HG02571 (cell line): ENCODE data around the gene HIVEP3.

ENCODE experiments used
- ATAC-seq: cut with Tn5 transposase; IDR thresholded peaks from one replicate; pipeline ENCODE4 v1.9.1; 2021; ENCODE audit warnings: mild to moderate bottlenecking, moderate library complexity; ENCODE audit not compliant: unreplicated experiment

The HIVEP3 gene

DNA sequence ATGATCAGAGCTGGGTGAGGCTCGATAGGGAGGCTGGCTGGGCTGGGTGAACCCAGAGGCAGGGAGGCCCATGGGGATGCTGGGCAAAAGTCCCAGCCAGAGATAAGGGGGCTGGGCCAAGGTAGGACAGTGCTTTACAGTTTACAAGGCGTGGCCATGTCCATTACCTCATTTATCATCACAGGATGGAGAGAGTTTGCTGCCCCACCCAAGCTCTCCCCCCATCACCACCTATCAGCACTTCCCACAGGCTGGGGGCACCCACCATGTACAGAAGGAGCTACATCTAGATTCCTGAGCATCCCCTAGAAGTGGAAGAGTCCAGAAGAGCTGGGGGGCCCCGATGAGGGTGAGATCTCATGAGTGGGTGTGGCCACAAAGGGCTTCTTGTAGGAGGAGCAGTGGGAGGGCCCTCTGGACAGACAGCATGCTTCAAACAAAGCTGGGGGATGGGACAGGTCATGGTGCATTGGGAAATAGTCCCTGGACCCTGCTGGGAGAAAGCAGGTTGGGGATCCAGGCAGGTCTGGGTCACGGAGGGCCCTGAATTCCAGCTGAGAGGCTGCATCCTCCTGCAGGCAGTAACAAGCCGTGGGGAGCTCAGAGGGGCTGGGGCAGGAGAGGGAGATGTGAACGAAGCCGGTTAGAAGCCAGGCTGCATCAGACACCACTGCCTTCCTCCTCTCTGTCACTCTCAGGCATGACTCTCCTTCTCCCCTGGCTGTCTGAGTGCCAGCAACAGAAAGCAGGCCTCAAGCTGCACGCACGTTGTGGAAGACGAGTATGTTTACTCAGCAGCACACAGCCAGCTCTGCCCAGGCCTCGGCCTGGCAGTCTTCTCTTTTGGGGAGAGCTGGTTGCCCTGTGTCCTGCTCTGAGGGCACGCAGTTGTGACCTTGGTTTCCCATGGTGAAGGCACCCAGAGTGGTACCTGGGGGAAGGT is 202.3 kb downstream of the HIVEP3 start:
- ATAC-seq, result no peak

DNA sequence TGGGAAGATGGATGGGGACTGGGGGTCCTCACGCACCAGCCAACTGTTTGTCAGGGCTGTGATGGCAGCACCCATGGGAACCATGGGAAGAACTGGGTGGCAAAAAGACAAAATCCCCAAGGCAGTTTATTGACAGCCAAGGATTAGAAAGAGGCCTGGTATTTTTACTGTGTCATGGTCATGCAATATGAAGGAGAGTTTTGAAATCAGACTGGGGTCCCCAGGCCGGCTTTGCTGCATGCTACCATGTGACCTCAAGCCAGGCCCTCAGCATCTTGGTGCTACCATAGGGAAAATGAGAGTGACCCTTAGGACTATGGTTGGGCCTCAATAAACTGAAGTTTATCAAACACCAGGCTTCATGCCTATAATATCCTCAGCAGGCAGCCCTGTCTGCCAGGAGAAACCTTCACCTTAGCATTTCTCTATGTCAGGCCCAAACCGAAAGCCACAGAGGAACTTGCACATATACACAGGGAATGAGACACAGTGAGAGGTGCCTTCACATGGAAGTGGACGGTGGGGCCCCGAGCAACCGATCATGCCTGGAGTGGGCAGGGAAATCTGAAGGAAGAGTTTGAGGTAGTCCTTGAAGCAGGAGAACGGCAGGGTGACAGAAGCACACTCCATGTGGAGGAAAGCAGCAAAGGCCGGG is 203.2 kb downstream of the HIVEP3 start:
- no peak for ATAC-seq

DNA sequence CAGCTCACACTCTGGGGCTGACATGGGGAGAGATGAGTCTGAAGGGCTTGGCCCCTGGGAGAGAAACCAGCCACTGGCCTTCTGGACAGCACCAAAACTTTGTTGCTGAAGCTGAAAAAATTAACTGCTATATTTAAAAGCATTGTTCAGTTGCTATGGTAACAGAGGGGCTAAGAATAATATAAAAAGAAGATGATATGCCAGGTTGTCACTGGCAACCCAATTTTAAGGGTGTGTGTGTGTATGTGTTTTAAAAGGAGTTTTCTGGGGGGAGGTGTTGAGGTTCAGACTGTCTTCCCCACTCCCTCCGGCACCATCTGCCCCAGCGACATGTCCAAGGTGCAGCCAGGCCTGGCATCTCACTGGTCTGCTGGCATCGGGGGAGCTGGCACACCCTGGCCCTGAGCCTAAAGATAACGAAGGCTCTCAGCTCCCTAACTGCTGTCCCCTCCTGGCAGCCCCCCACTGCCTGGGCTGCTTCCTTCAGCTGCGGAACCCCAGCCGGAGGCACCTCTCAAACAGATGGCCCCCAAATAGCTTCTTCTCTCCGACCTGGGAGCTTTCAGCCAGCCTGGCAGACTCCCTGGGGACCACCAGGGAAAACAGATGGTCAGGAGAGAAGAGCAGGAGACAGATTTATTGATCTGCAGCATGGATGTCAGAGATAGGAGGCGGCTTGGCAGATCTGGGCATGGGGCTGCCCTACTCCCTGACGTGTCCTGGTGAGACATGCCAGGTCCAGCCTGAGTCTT is 203.9 kb downstream of the HIVEP3 start:
- ATAC-seq, result no peak

DNA sequence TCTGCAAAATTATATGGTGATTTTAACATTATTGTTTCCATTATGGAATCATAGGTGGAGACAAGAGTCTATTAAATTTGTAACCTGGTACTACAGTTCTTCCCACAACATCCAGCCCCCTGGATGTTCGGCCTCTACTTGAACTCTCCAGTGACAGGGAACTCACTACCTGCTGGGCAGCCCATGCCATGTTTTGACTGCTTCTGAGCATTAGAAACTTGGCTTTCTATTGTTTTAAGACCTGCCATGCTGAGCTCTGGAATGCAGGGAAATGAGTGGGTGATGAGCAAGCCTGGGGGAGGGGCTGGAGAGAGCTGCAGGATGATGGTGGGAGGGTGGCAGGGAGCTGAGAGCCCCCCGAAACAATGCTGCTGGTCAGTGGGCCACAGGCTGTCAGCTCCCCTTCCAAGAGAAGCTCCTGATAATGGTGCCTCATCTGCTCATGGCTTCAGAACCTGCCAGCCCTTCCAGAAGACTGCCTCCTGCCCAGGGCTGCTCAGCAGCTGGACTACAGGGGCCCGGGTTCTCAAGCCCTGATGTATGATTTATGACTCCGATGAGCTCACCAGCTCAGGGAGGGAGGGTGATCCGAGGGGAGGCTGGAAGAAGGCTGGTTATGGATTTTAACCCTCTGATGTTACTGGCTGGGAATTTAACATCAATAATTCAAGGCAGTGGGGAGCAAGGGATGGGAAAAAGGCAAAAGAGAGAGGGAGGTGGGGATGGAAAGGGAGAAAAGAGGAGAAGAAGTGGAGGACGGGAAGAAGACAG is 205.0 kb downstream of the HIVEP3 start:
- no peak for ATAC-seq

DNA sequence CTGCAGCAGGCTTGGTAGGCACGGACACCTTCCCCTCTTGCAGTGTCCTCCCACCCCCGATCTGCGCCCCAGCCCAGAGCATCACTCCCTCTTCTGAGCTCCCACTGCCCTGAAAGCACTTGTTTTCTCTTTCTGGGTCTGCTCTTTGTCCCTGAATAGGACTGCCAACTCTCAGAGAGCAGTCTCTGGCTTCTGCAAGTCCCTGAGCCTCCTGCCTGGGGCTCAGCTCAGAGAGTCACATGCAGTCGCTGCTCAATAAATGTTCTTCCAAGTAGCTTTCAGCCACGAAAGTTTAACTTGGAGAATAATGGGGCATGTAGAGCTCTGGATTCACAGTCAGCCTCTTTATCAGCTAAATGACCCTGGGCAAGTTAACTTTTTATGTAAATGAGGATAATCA is 205.6 kb downstream of the HIVEP3 start:
- no peak for ATAC-seq

DNA sequence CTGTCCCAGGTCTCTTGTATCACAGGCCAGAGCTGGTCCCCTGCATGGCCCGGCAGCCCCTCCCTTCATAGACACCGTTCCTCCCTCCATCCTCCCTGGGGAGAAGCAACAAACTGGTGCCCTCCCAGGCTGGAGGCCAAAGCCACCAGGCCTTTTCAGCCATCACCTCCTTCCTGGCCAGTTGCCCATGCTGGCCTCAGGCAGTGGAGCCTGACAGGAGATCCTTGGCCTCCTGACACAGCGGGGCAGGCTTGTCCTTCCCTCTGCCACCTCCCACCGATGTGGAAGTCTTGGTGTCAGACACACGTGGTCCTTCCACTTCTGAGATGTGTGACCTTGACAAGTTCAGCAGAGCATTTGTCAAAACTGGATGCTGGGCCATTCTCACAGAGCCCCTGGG is 206.0 kb downstream of the HIVEP3 start:
- ATAC-seq, result no peak

DNA sequence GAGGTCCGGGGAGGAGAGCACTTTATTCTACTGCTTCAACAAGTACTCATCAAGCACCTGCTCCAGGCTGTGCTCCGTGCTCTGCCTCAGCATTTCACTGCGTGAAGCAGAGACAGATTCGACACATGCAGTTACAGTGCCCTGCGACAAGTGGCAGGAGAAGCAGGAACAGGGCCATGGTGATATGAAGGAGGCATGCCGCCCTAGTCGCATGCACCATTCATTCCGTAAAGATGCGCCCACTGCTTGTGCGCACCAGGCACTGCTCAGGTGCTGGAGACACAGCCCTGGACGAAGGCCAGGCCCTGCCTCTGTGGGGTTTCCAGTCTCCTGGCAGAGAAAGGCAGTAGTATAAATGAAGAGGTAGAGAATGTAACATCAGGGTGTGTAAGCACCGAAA is 206.6 kb downstream of the HIVEP3 start:
- ATAC-seq, result no peak

DNA sequence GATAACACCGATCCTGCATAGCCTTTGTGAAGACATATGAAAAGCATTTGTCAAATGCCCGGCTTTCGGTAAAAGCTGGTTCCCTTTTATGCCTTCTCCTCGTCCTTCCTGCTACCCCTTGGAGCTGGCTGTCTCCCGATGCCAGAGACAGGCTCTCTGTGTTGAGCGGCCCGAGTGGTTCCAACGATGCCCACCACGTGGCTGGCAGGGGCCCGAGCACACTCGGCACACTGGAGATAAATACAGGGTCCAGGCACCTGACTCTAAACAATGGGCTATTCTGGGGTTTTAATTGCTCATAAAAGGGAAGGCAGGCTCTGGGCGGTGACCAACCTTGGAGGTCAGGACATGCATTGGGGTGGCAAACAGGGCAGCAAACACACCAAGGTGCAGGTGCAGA is 207.1 kb downstream of the HIVEP3 start:
- ATAC-seq, result no peak

DNA sequence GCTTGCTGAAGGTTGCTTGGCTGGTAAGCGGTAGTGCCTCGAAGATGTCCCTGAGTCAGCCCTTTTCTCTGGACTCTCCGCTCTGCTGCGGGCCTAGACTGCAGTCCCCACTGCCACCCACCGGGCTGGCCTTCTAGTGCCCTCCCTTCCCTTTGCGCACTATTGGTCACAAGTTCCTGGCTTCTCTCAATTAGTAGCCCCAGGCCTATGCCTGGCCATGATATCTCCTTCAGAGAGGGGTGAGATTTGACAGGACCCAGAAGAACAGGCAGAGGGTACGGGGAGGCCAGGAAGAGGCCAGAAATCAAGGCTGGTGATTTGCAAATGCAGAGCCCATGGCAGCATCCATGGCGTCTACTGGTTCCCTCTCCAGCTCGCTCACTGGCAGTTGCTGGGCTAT is 207.7 kb downstream of the HIVEP3 start:
- ATAC-seq, result no peak

DNA sequence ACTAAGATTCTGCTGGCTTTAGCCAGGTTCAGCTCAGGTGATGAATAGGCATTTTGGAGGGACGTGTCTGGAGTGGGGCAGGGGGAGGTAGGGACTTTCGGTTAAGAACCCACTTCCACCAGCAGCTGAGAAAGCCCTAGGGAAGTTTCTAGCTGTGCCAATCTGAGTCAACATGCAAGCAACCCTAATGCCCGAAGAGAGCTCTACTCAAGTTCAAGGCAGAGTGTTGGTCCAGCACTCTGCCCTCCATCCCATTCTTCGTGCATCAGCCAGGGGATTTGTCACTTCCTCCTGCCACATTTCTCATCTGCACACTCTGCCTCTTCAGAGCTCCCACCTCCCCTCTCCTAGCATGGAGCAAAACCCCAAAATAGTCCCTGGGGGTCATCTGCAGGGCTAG is 208.8 kb downstream of the HIVEP3 start:
- ATAC-seq, result no peak

DNA sequence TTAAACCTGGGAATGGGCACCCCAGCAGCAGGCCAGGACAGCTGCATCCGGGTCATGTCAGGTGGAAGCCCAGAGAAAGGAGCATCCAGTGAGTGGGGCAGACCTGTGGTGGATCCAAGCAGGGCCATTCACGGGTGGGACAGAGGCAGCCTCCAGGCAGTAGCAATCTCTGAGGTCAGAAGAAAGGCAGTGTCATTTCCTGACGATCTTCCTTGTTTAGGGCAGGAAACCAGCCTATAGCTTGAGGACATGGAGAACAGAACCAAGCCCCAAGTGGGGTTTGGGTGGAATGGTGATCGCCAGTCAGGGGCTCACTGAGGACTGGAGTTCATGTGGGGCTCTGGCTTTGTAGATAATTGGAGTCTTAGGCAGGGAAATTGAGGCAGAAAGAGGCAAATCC is 209.4 kb downstream of the HIVEP3 start:
- ATAC-seq, result no peak

DNA sequence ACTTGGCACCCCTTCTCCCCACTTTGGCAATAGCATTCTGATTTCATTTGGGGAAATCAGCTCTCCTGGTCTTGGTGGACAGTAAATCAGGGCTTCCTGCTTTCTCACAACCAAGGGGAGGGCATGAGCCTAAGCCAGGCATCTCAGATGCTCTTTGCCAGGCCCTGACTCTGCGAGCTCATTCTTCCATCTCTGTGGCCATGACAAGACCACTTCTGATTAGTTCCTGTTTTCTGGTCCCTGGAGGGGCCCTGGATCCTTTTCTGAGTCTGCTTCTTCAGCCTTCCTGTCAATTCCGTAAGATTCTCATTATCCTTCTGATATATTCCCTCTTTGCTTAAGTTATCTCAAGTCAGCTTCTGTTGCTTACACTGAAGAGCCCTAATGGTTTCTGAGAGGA is 210.4 kb downstream of the HIVEP3 start:
- no peak for ATAC-seq

DNA sequence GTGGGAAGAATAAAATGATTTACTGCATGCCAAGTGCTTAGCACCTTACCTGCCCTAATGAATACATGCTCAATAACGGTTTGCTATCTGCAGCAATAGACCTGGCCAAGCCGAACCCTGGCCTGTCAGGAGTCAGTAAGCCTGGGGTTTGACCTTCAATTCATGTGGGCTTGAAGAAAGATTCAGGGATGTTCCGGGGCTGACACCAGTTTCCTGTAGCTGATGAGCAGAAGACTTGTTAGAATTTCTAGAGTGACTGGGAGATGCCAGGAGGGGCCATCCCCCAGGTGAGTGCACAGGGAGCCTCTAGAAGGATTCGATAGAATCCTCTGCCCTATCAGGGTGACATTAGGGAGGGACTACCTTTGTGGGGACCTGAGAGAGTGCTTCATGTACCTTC is 210.9 kb downstream of the HIVEP3 start:
- ATAC-seq, result no peak

DNA sequence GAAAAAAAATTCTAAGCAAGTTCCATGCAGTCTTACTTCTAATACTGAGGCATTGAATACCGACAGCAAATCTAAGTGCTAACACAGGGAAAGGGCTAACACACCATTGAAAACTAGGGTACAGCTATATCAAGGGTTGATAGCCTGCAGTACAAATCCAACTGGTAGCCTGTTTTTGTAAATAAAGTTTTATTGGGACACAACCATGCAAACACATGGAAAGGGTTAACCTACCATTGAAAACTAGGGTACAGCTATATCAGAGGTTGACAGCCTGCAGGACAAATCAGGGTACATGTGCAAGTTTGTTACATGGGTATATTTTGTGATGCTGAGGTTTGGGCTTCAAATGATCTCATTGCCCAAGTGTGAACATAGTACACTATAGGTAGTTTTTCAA is 212.9 kb downstream of the HIVEP3 start:
- ATAC-seq, result no peak

DNA sequence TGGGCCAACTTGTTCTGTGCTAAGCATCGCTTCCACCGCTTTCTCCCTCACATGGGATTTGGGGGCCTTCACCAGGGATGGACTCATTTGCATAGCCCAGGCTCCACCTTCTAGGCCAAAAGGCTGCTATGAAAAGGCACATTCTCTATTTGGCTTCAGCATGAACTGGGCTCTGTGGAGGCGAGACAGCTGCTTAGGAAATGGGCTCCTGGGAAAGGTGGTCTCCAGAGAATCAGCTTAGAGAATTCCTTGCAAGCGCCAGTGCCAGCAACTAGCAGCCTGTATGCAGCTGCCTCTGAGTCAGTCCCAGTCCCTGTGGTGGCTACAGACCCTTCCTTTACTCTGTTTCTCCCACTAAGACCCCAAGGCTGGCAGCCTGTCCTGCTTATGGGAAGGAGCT is 214.5 kb downstream of the HIVEP3 start:
- no peak for ATAC-seq

DNA sequence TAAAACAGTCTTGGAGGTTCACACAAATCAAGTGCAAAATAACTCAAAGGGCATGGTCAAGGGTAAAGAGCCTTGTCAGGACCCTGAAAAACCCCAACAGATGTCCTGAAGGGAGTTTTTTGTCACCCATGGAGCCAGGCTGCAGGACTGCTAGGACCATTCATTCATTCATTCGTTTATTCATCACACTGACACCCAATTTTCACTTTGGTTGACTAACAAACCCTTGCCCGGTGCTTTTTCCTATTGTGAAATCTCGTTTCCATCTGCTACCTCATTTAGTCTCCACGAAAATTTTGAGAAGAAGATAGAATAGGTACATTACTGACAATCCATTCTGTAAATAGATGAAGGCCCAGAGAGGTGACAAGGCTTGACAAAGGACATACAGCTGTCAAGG is 216.0 kb downstream of the HIVEP3 start:
- ATAC-seq, result no peak

DNA sequence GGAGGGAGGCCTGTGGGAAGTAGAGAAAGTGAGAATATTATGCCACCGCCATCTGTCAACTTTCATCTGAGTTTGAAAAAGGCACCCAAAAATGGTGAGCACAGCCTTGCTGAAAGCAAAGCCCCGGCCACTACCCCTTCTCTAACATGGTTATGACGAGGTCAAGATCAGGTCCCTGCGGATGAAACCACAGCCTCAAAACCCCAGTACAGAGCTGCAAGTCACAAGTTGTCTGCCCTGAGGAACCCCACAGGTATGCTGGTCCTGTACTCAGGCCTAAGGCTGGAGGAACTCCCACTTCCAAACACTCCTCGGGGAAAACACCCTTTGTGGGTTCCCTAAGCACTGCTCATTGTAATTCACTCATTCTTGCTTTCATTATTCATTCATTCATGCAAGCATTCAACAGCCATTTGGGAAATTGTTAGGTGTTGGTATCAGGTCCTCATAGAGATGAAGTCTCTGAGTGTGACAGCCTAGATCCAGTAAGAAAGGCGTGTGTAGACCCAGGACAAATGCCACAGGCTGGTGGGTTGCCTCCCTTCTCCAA is 217.7 kb downstream of the HIVEP3 start:
- ATAC-seq, result no peak

DNA sequence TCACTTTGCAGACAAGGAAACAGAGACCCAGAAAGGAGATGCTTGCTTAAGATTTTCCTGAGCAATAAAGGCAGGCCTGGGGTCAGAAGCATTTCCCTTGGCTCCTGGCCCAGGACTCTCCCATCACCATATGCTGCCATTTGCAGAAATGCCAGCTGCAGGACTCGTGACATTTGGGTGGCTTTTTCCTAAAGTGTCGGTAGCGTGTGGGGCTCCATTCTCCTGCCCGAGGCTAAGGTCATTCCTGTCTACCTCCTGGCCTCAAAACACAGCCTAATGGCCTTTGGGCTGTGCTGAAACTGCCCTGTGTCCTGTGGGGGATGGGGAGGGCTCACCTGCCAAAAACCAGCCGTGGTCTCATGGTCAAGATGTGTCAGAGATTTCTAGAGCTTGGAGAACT is 218.1 kb downstream of the HIVEP3 start:
- no peak for ATAC-seq

DNA sequence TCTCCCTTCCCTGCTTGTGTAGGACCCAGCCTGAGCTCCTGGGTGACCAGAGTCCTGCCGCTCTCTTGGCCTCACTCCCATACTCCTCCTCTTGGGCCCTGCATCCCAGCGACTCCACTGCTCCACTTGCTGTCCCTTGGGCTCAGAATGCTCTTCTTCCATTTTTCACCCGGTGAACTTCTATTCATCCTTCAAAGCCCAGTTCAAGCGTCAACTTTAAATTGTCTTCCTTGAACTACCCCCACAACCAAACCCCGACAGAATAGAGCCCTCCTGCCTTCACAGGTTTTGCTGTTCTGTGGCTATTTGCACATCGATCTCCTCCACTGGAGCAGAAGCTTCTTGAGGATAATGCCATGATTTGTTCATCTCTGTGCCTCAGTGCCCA is 218.9 kb downstream of the HIVEP3 start:
- no peak for ATAC-seq

DNA sequence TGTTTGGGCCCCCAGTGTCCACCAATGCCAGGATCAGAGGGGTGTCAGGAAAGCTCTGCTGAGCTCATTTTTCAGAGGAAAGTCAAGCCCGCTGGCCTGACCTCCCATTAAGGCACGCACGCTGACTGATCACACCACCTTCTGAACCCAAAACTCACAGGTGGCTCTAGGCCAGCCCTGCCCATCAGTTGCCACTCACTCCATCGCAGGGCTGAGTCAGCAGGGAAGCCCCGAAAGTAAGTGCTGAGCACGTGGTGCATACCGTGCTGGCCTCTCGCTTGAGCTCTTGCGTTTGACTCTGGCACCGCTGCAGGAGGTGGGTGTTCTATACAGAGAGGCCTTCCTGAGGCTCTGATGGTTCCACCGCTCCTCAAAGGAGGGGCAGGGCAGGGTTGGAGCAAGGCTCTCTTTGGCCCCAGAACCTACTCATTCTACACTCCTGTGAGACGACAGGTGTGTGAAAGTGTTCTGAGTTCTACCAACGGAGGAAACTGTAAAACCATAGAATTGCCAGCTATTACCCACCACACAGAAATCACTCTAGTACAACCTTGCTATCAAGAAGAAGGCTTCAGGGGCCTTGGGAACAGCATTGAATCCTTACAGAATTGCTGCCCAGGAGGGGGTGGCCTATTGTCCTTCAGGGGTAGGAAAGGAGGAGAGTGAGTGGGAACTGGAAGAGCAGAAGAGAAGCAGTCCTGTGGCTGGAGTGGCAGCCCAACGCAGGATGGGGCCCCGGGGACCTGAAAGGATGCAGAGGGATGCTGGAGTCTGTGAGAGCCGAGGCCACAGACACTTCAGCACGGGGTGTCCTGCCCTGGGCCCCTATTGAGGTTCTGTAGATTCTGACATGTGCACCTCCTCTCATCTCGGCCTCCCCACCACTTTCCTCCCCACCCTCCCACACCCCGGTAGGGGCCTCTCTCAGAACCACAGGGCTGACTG is 219.5 kb downstream of the HIVEP3 start:
- peak; percentile 79 for ATAC-seq
